Activated CD8-positive, alpha-beta memory T cell treated with anti-CD3 and anti-CD28 coated beads for 1 hour (primary cell): Measurements from ENCODE around the gene PRKD2.

Source experiments
- DNase-seq, 2 donors: peaks; one replicate each; pipeline ENCODE4 v3.0.0-alpha.2; 2020; ENCODE audit warnings: low read depth in 1 of 2; ENCODE audit errors: extremely low read depth in 1 of 2

Gene PRKD2

DNA sequence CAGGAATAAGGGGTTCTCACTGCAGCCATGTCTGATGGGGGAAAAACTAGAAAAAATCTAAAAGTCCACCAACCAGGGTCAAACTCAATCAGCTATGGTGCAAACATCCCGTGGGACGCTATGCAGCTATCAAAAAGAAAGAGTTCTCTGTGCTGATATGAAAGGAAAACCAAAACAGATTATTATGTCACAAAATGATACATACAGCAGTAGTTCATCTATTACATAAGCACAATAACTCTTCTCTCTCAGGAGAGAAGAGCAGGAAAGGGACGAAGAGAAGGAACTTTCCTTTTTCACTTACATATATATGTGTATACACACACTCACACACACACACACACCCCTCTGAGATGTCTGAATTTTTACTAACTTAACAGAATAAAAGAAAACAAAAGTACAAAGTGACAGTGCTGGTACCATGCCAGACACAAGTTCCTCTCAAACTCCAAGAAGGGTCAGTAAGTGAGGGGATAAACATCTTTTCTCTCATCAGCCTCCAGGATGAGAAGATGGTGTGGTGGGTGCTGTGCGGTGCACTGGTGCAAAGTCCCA, 26.1 kb upstream of the PRKD2 start:
- DNase-seq, result no peak

GRCh38 chr19:46741447-46741846, 24.5 kb upstream of the PRKD2 start:
- no peak for DNase-seq

DNA sequence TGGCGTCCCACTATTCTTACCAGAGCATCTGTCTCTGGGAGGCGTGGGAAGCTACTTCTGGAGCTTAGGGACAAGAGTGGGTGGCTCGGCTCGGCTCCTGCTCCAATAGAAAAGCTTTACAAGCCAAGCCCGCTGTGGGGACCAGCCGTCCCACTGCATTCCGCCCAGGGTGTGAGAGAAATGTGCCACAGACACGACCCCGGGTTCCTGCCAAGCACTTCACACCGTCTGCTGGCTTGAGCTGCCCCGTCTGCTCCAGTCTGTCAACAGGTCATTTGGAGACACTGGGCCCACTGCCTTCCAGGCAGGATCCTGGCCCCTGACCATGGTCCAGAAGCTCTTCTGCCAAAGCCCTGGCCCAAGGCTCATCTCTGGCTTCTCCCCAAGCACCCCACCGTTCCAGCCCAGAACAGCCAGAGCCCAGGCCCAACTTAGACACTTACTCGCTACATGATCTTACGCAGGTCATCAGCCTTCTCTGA, 22.4 kb upstream of the PRKD2 start:
- no peak for DNase-seq

GRCh38 chr19:46737761-46738171, 20.9 kb upstream of the PRKD2 start:
- no peak for DNase-seq

DNA sequence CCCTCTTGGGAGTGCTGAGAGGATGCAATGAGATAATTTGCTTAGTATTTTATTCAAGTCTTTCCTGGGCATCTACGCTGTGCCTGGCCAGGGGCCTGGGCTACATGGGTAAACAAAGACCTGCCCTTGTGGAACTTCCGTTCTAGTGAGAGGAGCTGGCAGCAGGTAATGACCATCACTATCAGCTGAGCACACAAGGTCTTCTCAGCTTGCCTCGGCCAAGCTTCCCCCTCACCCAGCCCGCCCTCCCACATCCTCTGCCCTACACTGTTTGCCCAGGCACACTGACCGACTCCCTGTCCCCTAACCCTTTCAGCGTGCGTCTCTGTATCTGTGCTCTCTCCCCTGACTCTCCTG, 20.4 kb upstream of the PRKD2 start:
- DNase-seq, result no peak

DNA sequence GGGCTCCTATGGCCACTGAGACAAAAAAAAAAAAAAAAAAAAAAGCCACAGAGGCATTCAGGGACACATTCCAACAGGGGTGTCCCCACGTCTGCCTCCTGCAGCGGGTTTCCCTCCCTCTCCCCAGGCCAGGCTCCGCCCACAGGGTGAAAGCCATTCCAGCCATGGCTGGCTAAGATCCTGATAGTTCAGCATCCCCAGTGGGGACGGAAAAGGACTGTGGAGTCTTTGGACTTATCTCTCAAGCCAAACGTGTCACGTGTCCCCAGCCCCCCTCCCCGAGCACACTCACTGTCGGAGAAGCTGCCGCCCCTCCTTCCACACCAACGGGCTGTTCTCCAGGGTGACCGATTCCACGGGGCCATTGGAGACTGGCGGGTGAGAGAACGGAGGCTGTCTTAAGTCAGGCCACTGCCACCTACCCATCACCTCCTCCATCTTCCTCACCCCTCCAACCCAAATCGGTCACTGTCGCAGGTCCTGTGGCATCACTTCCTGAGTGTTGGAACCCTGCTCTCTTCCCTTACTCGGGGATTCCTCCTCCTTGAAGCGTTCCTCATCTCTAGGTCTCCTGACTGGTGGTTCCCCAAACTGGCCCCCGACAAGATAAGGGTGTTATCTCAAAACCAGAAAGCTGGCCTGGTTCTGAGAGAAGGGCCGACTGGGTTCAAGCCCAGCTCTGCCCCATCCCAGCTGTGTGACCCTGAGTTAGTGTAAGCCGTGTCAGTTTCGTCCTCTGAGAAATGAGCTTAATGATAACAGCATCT, 19.8 kb upstream of the PRKD2 start:
- DNase-seq, result no peak

- no peak for DNase-seq
Measured at GRCh38 chr19:46733690-46734292, 16.9 kb upstream of the PRKD2 start.

DNA sequence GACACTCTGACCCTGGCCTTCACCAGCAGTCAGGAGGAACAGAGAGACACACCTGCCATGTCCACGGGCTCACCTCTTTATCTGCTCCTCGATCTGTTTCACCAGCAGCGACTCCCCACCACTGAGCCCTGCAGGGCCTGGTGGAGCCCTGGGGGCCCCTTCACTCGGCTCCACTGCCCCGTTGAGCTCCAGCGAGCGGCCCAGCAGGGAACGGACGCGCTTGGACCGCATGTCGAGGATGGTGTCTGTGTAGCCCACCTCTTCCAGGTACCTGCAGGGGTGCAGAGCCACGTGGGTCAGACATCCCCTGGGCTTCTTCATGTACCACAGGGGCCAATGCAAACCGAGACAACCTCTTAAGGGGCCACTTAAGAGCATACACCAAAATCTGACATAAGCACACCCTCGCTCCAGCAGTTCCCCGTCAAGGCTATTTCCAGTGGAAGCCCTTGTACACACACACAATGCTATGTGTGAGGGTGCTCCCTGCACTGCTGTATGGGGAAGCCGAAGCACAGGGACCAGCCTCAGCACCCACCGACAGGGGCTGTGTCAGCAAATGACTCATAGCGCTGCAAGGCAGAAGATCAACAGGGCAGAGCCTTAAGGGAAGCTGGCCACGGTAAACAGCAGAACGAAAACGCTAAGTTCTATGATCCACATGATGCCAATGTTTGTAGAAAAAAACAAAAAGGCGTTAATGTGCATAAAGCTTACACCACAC, 16.2 kb upstream of the PRKD2 start:
- no peak for DNase-seq

GRCh38 chr19:46732172-46732938, 15.4 kb upstream of the PRKD2 start:
- no peak for DNase-seq

DNA sequence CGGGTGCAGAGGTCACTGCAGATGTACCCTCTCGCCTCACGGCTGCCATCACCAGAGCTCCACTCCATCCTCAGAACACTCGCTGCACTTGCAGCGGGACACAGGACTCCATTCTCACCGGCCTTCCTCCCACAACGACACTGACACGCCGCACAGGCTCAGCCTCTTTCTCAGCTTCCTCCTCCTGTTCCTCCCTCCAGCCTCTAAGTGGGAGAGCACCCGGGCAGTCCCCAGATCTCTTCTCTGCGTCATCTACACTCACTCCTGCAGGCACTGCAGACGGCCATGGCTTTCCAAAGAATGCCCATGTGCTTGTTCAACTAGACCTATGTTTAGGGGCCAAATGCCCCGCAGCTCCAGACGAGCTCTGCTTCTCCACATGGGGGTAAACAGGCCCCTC, 14.7 kb upstream of the PRKD2 start:
- no peak for DNase-seq

- no peak for DNase-seq
Measured at GRCh38 chr19:46731007-46731501, 14.1 kb upstream of the PRKD2 start.

DNA sequence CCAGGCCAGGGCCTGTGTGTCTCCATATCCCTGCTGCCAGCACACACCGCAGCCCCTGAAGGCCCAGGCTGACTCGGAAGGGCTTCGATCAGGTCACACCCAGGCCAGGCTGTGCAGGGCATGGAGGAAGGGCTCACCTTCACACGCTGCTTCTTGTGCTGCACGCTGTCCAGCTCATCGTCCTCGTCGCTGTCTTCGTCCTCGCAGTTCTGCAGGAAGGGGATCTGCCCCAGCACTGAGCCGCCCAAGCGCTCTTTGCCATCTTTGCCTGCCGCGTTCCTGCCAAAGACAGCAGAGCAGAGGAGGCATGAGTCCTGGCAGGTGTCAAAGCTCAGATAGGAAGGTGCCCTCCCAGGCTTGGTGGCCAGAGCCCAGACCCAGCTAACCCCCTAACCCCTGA, 13.7 kb upstream of the PRKD2 start:
- DNase-seq, result no peak

DNA sequence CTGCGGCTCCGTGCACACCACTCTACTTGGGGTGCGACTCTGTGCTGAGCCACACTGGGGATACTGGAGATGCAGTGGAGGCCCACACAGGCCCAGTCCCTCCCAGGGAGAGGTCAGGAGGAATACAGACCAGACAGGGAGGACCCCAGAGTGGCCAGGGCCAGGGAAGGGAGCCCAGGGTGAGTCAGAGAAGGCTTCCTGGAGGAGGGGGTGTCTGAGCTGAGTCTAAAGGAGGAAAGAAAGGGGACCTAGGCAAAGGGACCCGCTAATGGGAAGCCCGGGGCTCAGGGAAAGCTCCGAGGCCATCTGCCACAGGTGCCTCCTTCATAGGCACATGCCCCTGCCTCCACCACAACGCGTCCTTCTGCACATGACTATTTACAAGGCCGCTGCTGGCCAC, 13.3 kb upstream of the PRKD2 start:
- no peak for DNase-seq

DNA sequence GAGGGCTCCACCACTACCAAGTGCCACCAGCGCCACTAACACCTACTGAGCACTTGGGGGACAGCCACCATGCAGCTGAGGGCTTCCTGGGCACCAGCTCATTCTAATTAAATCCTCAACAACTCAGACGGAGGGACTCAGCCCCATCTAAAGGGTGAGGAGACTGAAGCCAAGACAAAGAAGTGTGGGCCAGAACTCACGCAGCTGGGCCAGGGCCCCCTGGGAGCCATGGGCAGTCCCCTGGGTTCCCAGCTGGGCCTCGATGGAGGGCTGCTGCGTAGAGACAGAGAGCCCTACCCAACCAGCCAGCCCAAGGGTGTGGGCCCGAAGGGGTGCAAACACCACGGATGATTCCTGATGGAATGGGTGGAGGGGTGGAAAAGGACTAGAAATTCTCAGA, 12.8 kb upstream of the PRKD2 start:
- no peak for DNase-seq

GRCh38 chr19:46728693-46729339, 11.9 kb upstream of the PRKD2 start:
- peak; percentile 55 to 82 for DNase-seq

GRCh38 chr19:46728208-46728607, 11.3 kb upstream of the PRKD2 start:
- DNase-seq, result no peak

- DNase-seq, result no peak
Measured at GRCh38 chr19:46727757-46728156, 10.8 kb upstream of the PRKD2 start.

- no peak for DNase-seq
Measured at GRCh38 chr19:46726971-46727501, 10.1 kb upstream of the PRKD2 start.

DNA sequence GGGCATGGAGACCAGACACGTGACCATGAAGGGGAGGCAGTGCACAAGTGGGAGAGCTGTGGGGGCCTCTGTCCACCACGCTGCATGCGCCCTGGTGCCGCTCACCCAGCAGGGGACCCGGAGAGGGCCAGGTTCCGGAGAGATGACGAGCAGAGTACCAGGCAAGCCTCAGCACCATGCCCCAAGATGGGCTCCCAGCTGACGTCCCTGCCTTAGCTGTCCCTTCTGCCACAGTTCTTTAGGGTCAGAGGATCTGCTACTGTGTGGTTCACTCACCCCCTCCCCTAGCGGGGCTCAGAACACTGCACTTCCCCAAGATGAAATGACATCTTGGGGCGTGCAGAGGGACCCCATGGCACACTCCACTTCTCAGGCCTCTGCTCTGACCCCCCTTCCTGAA, 9.6 kb upstream of the PRKD2 start:
- DNase-seq, result no peak

- no peak for DNase-seq
Measured at GRCh38 chr19:46725859-46726393, 9.0 kb upstream of the PRKD2 start.
